Peyer's patch (tissue), 4 donors: ENCODE results near the gene PRICKLE3.

Experiments used
- POLR2A ChIP-seq, 2 donors: fragments of 450-650 bp; IDR thresholded peaks; one replicate each; pipeline ENCODE4 v1.5.1; 2017; ENCODE audit warnings: antibody characterized with exemption in 2 of 2, mild to moderate bottlenecking in 2 of 2, moderate library complexity in 2 of 2
- TF ChIP-seq, protein P1 (sequence below), 6 experiments: fragments of 450-650 bp in 4 of 6; fragments of 200-600 bp in 2 of 6; sonication (generic) in 1 of 6; IDR thresholded peaks; one replicate each; pipeline ENCODE4 v1.5.1; 2017 to 2019; ENCODE audit warnings: antibody characterized with exemption in 6 of 6, mild to moderate bottlenecking in 3 of 6, moderate library complexity in 1 of 6

DNA sequence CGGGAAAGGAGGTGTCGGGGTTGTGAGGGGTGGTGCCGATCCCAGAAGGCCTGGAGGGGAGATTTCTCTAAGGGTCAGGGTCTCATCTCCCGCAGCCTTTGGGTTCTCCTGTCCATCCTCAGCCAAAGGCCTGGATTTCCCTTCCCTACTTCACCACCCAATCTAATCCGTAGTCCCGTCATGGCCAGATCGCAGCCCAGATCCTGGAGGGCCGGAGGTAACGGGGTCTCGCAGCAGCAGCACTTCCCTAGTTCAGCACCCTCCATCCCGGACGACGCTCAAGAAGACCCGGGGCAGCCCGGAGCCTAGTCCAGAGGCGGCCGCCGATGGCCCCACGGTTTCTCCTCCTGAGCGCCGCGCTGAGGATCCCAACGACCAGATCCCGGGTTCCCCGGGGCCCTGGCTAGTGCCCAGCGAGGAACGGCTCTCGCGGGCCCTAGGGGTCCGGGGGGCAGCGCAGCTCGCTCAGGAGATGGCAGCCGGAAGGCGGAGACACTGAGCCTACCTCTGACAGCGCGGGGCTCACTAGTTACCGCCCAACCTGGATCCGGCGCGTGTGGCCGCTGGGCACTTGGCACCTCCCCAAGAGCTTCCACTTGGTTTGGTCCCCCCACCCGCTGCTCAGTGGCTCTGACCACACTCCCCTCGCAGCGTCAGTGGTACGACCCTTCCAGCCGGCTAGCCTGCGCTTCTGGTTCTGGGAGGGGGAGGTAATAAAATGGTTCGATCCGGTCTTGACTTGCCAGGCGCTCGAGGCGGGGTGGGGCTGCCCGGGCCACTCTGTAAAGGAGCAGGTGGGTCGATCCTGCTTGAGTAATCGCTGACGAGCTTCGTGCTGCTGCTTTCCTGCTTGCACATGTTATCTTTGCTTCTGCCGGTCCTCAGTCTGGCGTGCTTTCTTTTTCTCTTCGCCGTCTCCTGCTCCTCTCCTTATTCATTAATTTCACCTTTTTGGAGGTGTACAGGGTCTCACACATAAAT is 20.0 kb downstream of the PRICKLE3 start:
- TF ChIP-seq, protein P1, sequence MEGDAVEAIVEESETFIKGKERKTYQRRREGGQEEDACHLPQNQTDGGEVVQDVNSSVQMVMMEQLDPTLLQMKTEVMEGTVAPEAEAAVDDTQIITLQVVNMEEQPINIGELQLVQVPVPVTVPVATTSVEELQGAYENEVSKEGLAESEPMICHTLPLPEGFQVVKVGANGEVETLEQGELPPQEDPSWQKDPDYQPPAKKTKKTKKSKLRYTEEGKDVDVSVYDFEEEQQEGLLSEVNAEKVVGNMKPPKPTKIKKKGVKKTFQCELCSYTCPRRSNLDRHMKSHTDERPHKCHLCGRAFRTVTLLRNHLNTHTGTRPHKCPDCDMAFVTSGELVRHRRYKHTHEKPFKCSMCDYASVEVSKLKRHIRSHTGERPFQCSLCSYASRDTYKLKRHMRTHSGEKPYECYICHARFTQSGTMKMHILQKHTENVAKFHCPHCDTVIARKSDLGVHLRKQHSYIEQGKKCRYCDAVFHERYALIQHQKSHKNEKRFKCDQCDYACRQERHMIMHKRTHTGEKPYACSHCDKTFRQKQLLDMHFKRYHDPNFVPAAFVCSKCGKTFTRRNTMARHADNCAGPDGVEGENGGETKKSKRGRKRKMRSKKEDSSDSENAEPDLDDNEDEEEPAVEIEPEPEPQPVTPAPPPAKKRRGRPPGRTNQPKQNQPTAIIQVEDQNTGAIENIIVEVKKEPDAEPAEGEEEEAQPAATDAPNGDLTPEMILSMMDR (IDR thresholded peaks at IDR 0.05), result peak in 4 of 6 experiments; percentile 28 to 51 (median 38)
- peak; percentile 11 to 52 for TF ChIP-seq POLR2A (IDR thresholded peaks at IDR 0.05)
